NCI-H82 (cell line): ENCODE results near the gene ISL1.

Source experiments
- DNase-seq: peaks from one replicate; lab custom pipeline; 2025; lab: John Stamatoyannopoulos, UW

ISL1 gene

DNA sequence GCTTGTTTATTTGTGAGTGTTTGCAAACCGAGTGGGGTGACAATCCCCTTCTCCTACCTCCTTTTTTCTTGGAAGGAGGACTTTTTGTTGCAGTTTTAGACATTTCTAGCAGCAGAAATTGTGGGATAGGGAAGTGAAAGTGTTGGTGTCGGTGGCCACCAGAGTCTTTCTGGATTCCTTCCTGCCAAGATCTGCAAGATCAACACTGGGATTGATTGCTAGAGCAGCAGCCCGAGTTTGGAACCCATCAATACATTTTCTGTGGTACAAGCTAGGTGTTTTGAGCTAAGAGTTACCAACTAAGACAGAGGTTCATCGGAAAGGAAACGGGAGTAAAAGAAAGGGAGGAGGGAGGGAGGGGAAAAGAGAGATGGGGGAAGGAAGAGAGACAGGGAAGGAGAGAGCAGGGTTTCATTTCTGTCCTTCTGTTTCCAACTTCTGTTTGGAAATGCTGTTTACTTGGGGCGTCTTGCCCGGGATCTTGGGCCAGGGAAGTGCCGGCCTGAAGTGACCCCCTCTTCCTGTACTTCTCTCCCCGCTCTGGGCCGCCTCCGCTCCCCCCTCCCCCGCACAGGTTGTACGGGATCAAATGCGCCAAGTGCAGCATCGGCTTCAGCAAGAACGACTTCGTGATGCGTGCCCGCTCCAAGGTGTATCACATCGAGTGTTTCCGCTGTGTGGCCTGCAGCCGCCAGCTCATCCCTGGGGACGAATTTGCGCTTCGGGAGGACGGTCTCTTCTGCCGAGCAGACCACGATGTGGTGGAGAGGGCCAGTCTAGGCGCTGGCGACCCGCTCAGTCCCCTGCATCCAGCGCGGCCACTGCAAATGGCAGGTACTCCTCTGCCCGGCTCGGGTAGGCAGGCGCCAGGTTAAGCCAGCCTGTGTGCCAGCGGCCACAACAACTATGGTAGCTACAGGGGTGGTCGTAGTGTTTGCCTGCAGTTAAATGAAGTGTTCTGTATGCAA lies 4.0 kb downstream of the ISL1 start:
- no peak for DNase-seq

DNA sequence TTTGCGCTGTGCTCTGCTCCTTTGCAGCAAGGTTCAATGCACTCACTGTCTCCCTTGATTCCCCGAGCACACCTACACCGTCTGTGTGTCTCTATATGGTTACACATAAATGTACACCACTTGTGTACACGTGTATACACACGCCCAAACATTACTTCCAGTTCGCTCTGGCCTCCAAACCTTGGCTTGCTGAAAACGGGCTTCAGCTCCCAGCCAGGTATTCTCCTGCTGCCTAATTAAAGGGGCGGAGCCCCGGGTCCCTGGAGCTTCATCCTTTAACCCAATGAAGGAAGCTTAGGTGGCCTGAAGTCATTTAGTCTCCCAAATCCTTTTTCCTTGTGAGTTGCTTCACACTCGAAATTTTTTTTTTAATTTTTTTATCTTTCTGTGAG lies 4.6 kb downstream of the ISL1 start:
- peak; percentile 8 for DNase-seq

DNA sequence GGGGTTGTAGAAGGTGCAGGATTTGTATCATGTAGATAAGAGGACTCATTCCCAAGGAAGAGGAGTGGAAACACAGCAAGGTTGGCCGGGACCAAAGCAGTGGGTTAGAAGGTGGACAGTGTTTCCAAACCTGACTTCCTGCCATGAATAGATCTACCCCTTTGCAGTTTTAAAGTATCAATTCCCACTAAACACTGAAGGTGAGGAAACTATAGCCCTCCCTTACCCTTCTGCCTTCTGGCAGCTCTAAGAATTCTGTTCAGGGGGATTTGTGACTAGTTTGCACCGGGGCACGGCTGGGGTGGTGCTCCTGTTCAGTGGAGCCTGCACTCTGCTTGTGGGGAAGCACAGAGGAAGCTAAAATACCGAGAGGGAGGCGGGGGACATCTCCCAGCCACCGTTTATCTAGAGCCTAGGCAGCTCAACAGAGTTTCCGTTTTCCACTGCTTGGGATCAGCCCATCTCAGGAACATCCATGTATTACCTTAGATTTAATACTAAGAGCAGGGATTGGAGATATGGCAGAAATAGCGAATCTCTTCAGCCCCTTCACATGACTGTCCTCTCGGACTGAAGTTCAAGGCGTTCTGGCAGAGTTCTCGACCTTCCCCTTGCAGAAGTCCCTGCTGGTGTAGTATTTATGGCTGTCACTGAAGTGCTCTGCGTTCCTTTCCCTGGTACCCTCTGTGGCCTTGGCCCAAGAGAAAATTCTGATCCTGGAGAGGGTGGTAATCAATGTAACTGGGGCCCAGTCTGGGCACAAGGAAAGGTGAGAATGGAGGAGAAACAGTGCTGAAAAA lies 5.4 kb downstream of the ISL1 start:
- DNase-seq, result no peak

DNA sequence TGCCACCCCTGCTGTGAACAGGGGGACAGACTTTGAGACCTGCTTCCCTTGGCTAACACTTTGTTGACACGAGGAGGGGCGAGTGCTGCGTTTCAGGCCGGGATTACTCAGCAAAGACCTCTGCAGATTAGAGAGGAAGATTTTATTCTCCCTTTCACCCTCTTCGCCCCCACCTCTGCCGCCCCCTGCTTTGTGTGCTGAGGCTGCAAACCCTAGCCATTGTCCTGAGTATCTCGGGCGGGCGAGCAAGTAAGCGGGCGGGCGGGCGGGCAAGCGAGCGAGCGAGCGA lies 6.0 kb downstream of the ISL1 start:
- no peak for DNase-seq

DNA sequence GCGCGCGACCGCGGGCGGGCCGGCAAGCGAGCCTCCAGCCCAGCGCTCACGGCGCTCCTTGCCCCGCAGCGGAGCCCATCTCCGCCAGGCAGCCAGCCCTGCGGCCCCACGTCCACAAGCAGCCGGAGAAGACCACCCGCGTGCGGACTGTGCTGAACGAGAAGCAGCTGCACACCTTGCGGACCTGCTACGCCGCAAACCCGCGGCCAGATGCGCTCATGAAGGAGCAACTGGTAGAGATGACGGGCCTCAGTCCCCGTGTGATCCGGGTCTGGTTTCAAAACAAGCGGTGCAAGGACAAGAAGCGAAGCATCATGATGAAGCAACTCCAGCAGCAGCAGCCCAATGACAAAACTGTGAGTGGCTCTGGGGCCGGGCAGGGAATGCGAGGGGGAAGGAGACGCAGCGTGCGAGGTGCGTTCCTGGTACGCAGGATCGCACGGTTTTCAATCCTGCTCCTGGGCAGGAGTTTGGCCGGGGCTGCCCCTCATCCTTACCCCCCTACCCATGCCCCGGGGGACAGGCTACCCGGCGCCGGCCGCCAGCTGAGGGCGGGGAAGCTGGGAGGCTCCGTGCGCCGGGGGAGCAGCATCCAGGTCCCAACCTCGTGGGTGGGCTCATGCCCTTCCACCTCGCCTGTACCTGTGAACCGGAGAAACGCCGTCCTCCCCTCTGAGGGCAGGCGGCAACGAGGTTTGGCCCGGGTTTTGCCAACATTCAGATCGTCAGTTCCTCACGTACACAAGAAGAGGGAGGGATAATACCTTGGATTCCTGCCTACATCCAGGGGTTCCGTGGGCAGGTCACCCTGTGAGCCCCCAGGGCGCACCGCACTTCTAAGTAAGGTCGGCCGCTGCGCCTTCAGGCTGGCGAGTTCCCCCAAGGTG lies 6.6 kb downstream of the ISL1 start:
- no peak for DNase-seq

DNA sequence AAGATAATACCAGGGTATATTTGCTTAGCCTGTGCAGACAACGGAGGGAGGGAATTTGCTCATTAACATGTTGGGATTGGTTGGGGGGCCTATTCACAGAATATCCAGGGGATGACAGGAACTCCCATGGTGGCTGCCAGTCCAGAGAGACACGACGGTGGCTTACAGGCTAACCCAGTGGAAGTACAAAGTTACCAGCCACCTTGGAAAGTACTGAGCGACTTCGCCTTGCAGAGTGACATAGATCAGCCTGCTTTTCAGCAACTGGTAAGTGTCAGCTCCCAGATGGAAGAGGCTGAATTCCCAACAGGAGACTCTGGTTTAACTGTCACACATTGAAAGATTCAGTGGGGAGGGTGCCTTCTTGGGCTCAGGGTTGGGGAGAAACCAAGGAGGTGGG lies 7.9 kb downstream of the ISL1 start:
- no peak for DNase-seq

DNA sequence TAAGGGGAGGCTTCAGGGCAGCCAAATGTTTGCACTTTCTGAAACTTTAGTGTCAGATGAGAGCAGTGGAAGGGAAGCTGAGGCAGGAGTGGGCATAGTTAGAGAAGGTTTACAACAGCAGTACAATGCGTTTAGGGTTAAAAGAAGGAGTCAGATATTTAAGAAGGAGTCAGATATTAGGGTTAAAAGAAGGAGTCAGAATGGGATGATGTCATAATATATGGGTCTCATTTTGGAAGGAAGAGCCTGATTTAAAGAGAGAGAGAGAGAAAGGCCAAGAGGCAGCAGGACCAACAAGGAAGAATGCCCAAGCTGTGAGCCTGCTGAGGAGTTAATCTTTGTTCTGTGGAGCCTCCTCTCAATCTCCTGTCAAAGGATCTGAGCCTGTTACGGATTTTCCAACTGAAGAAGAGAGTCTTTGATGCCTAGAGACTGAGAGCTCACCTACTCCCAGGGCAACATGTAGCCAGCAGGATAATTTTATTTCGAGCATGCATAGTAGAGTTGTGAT lies 9.5 kb downstream of the ISL1 start:
- DNase-seq, result peak; percentile 1

DNA sequence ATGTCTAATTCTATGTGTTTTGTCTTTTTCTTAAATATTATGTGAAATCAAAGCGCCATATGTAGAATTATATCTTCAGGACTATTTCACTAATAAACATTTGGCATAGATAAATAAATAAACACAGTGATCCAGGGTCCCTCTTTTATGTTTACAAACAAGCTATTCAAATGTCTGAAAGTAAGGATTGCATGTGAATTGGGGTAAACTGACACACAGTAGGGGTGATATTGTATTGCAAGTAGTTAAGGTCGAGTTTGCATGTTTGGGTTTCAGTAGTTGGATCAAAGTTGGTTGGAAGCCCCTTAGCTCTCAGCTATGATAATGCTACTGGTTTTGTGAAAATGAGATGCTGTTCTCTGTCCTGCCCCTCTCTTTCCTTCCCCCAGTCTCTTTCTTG lies 11.4 kb downstream of the ISL1 start:
- DNase-seq, result no peak

DNA sequence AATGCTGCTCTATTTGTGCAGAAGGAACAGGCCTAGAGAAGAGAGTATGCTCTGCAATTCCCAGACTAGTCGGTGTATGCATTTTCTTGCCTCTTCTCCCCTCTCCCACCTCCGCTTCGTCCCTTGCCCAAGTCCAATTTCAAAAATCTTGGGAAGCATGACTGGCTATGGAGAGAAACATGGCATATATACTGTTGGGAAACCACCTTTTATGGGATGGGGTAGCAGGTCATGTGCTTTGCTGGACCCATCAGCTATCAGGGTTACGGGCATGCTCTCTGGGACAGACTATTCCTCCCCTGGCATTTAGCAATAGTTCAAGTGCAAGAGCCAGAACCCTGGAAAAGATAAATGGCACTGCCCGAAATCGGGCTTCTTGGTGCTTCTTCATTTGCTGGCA lies 12.0 kb downstream of the ISL1 start:
- DNase-seq, result no peak

DNA sequence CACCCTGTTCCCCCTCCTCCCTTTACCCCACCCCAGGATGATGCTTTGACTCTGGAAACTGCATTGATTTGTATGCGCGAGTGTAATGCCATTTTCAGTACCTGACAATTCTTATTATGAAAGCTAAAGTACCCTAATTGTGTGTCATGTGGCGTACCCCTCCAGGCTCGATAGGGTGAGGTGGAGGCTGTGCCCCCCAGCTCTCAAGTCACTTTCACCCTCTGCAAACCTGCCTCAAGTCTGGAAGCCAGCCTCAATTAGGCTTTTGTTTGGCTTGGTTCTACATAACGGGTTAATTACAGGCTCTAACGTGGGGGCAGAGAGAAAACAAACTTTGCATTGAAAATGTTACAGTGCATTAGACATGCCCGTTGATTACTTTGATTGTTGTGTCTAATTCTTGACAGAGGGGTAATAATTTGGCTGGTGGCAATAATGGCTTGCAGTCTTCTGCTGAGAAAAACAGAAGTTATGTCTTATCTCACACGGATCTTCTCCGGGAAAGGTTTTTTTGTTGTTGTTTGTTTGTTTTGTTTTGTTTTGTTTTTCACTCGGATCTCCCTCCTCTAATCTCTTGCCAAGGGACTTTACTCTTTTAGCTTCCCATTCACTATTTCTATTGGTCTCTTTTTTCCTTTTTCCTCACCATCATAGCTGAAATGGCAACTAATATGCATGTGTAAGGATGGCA lies 12.6 kb downstream of the ISL1 start:
- no peak for DNase-seq

DNA sequence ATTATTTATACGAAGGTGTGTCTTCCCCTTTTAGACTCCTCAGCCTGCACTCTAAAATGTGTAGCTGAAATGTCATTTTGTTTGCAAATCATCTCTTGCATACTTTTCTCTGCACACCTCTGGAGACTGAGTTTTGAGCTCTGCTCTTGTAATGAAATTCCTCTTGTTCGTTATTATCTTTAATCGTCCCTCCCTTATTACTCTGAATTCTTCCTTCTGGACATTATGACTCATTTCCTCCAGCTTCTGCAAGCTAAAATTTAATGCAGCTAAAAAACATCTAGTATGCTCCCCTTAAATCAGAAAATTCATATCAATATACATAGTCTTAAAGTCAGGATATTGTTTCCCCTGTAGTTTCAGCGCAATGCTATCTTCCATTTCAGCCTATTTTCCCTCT lies 13.5 kb downstream of the ISL1 start:
- no peak for DNase-seq

DNA sequence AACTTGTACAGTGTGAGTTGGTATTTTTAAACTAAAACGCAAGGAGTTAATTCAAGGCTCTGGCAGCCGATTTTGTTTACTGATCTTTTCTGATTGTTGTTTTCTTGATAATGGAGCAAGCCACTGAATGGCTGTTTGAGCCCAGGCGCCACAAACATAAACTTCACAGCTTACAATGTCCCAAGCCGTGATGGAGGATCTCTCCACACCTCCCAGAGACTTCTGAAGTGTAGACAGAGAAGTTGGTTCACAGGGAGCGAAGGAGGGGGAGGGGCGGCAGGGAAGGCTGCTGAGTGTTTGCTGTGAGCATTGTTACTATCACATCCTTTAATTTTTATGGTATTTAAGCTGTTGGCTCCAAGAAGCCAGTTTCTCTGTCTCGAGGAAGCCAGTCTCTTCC lies 14.7 kb downstream of the ISL1 start:
- DNase-seq, result no peak

DNA sequence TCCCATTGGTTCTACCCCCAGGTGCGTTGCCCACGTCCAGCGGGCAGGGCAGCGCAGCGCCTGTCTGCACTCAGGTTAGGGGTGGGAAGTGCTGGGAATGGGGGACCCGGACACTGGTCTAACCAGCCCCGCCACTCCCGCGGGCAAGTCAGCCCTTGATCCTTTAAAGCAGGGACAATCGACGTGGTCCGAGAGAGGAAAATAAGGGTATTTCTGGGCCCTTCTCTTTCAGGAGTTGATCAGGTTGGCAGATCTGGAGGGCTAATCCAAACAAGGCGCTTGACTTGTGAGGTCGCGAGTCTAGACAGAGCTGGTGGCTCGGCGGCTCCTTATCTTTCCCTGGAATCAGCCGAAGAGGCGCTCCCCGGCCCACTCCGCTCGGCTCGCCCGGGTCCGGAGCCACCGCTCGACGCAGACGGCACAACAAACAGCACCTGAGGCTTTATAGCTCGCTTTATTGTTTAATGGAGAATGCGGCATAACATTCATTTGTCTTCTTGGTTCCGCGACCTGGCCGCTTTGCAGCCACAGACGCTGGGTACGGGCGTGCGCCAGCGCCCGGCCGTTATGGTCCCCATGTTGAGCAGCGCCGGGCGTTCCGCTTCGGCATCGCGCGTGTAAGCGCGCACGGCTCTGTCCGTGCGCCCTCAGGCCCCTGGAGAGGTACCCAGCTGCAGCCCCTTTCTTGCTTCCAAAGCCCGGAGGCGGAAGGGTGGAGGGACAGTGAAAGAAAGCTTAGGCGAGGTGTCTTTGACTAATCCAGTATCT lies 15.8 kb downstream of the ISL1 start:
- DNase-seq, result peak; percentile 3

DNA sequence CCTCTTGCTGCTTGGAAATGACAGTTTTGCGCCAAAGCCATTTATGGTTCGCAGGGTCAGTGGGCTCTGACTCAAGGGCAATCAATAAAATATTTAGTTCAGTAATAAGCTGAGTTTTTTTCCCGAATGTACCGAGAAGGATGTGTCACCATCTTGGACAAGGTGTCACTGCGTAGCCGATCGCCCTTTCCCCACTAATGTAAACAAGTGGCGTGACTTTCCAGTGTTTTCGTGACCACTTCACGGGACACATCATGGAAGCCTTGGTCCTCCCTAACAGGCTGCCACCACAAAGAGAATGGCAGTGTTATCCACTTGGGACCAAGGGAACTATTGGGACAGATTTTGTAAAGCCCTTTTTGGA lies 16.4 kb downstream of the ISL1 start:
- no peak for DNase-seq

DNA sequence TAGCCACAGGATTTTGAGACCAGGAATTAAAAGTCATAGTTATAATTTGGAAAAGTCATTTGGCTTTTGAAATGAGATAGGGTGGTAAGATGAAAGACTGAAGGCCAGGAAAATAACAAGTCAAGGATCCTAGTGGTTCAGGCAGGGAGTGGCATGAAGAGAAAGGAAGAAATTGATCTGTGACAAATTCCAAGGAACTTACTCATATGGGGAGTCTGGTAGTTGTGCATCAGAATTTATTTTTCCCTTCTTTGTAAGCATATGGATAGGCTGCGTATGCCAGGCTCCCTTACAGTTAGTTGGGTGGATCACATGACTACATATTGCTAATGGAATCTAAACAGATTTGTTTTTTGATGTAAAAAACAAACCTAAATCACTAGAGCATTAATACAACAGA lies 21.0 kb downstream of the ISL1 start:
- DNase-seq, result no peak

DNA sequence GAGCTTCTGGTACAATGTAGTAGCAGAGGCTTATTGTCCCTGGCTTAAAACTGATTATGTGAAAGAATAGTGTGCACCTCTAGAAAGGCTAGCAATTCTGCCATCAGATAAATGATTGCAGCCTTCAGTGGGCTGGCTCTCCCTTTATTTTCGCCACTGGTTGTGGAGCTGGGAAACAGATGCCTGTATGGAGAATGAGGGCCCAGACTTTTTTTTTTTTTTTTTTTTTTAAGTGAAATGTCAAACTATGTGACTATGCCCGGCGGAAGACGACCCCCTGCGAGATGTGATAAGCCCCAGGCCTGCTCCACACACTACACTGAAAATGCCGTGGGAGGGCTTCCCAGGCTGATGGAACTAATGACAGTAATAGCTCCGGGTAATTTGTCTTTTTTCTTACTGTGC lies 28.7 kb downstream of the ISL1 start:
- DNase-seq, result no peak

DNA sequence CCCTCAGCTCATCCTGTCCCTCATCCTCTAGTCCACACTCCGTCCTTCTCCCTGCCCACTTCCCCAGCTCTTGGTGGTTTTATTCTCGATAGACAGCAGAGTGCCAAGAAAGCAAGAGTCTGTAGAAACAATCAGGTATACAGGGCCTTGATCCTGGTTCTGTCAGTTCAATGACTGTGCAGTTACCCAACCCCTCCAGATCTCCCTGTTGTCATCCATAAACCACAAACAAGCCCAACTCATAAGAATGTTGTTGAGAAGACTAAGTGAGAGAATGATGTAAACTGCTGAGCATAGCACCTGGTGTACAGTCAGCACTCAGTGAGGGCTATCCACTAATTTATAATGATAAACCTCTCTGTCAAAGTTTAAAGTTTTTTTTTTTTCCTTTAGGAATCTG lies 31.3 kb downstream of the ISL1 start:
- DNase-seq, result no peak

DNA sequence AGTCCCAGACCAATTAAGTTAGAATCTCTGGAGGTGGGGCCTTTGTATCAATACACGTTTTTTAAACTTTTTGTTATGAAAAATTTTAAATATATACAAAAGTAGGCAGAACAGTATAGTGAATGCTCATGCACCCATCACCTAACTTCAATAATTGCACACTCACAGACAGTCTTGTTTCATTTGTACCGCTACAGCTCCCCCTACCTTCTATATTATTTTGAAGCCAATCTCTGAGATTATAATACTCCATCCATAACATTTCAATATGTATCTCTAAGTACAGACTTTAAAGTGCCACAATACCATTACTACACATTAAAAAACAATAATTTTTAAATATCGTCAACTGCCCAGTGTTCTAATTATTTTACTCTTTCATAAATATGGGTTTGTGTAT lies 32.9 kb downstream of the ISL1 start:
- DNase-seq, result no peak

DNA sequence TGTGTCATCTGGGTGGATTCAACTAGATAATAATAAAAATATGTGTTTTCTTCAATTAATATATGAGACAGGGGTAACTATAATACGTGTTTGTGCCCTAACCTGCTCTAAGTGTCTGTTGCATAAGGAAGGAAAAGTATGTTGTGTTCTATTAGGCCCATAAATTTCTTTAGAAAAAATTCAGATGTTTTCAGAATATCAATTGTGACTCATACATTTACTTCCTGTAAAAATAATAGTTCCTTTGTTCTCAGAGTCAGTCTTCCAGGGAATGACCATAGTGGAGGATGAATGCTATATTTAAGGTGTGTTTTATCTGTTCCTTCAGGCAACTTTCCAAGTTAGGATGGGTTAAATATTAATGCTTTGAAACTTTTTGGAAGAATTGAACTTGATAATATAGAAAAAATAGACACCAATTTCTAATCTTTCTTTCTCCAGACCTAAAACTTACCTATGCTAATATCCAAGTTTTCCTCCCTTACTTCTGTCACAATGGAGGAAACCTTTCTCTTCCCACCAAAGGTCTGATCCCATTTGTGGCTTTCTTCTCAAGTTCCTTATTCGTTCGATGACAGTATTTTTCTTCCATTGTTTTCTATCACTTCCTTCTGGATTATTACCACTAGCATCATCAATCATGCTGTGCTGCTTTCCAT lies 49.9 kb downstream of the ISL1 start:
- no peak for DNase-seq

DNA sequence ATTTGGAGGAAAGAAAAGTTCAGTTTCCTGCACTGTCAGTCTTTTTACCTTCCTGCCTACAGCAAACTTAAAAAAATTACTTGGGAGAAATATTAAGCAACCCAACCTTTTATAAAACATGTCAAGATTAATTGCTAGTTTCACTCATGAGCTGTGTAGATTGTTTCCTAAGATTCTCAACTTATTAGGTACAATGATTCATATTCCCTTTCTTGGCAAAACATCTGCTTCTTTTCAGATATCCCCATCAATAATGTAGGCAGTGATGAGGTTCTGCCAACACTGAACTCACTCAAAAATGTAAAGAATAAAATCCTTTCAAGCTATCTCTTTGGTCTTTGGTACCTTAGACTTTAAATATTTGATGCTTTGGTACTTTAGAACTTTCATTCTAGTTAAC lies 56.0 kb downstream of the ISL1 start:
- DNase-seq, result no peak
